ENCODE data around the gene S100P. TPM values are rescaled to one million over a fixed set of nuclear protein-coding genes. Genes with fewer than 3 reads are reported as not detected.

The S100P gene
- total RNA-seq, 2 experiments from 2014 or later = not detected

- TF ChIP-seq CTCF (conservative IDR thresholded peaks at IDR 0.05; ENCODE audit: low read length) (no peak), EZH2phosphoT487 (IDR thresholded peaks at IDR 0.05; ENCODE audit: borderline replicate concordance, low read depth, low read length) (no peak)
- Histone ChIP-seq H4K20me1 (ENCODE audit: insufficient read depth, low read length) (0 out of 2 replicates have a peak, but pooled peaks cover 9% of the 10 kb centered on the region), H3K4me2 (ENCODE audit: low read length) (peak overlapping the region; percentile 94; the same call in 1 of the 2 replicates), H3K4me3 (ENCODE audit: low read depth, low read length, poor library complexity, severe bottlenecking) (no peak overlapping the region), H3K4me1 (ENCODE audit: insufficient read depth, low read length, poor library complexity, severe bottlenecking) (peaks cover 49% of the 10 kb centered on the region), H2AFZ (ENCODE audit: low read length) (peak overlapping the region; percentile 91; the same call in 1 of the 2 replicates), H3K79me2 (ENCODE audit: insufficient read depth, low read depth, low read length) (peaks cover 37% of the 10 kb centered on the region), H3K27ac (ENCODE audit: low read depth, low read length, poor library complexity, severe bottlenecking) (no peak overlapping the region), H3K36me3 (ENCODE audit: insufficient read depth, low read length) (peaks cover 25% of the 10 kb centered on the region), H3K9me3 (ENCODE audit: low read length) (peaks cover 13% of the 10 kb centered on the region), H3K9me2 (ENCODE audit: insufficient read depth, low read length) (no peaks in the 10 kb centered on the region)
- ChIA-PET CTCF (ENCODE audit: unreplicated experiment) (no interaction called here), POLR2A (no interaction called here)
- BruUV-seq (replicated peaks) = no TSS peak
- intact Hi-C loops (cut with micrococcal nuclease; ENCODE audit: unreplicated experiment) = no loop called here
- DNase-seq (ENCODE audit: low spot score) = no peak
Observed at GRCh38 chr4:6710996-6711395, 17.3 kb downstream of the S100P start.

GRCh38 chr4:6714954-6715353 lies 21.3 kb downstream of the S100P start:
- POLR2A ChIA-PET = no interaction called here
- Histone ChIP-seq H2AFZ (ENCODE audit: low read length) (peak overlapping the region; percentile 97; the same call in 1 of the 2 replicates), H3K27ac (ENCODE audit: low read depth, low read length, poor library complexity, severe bottlenecking) (no peak overlapping the region), H3K36me3 (ENCODE audit: insufficient read depth, low read length) (no peaks in the 10 kb centered on the region), H3K9me3 (ENCODE audit: low read length) (peaks cover 13% of the 10 kb centered on the region), H3K4me1 (ENCODE audit: insufficient read depth, low read length, poor library complexity, severe bottlenecking) (peaks cover 27% of the 10 kb centered on the region), H3K79me2 (ENCODE audit: insufficient read depth, low read depth, low read length) (peaks cover 25% of the 10 kb centered on the region), H3K4me3 (ENCODE audit: low read depth, low read length, poor library complexity, severe bottlenecking) (no peak overlapping the region), H4K20me1 (ENCODE audit: insufficient read depth, low read length) (no peaks in the 10 kb centered on the region; the same call in 1 of the 2 replicates), H3K9me2 (ENCODE audit: insufficient read depth, low read length) (no peaks in the 10 kb centered on the region), H3K4me2 (ENCODE audit: low read length) (no peak overlapping the region)
- BruUV-seq (replicated peaks) = no TSS peak
- CTCF ChIA-PET (ENCODE audit: unreplicated experiment) = no interaction called here
- intact Hi-C loops (cut with micrococcal nuclease; ENCODE audit: unreplicated experiment) = no loop called here
- TF ChIP-seq EZH2phosphoT487 (IDR thresholded peaks at IDR 0.05; ENCODE audit: borderline replicate concordance, low read depth, low read length) (no peak), CTCF (conservative IDR thresholded peaks at IDR 0.05; ENCODE audit: low read length) (no peak)
- no peak for DNase-seq (ENCODE audit: low spot score)

GRCh38 chr4:6715704-6716017 lies 22.0 kb downstream of the S100P start:
- Histone ChIP-seq H3K27ac (ENCODE audit: low read depth, low read length, poor library complexity, severe bottlenecking) (peak overlapping the region; percentile 25), H3K79me2 (ENCODE audit: insufficient read depth, low read depth, low read length) (peaks cover 25% of the 10 kb centered on the region), H3K9me3 (ENCODE audit: low read length) (peaks cover 12% of the 10 kb centered on the region), H3K4me1 (ENCODE audit: insufficient read depth, low read length, poor library complexity, severe bottlenecking) (peaks cover 25% of the 10 kb centered on the region), H2AFZ (ENCODE audit: low read length) (peak overlapping the region; percentile 97), H3K4me2 (ENCODE audit: low read length) (peak overlapping the region; percentile 78), H3K9me2 (ENCODE audit: insufficient read depth, low read length) (no peaks in the 10 kb centered on the region), H3K36me3 (ENCODE audit: insufficient read depth, low read length) (no peaks in the 10 kb centered on the region), H3K4me3 (ENCODE audit: low read depth, low read length, poor library complexity, severe bottlenecking) (peak overlapping the region; percentile 77), H4K20me1 (ENCODE audit: insufficient read depth, low read length) (no peaks in the 10 kb centered on the region; the same call in 1 of the 2 replicates)
- ChIA-PET CTCF (ENCODE audit: unreplicated experiment) (no interaction called here), POLR2A (no interaction called here)
- intact Hi-C loops (cut with micrococcal nuclease; ENCODE audit: unreplicated experiment) = loop anchor here (1.0 to 2.0 kb wide), 3 partner anchors 41 to 353 kb away; partner anchors contain the start of genes GRPEL1 and MRFAP1
- no peak for DNase-seq (ENCODE audit: low spot score)
- BruUV-seq (replicated peaks) = no TSS peak
- no peak for TF ChIP-seq CTCF (conservative IDR thresholded peaks at IDR 0.05; ENCODE audit: low read length)

All from OCI-LY7 (cell line).